H9 (cell line): ENCODE results near the gene SHMT1. TPM values are rescaled to one million over a fixed set of nuclear protein-coding genes. Genes with fewer than 3 reads are reported as not detected.

ENCODE experiments used
- DNase-seq: peaks from one replicate; pipeline ENCODE4 v3.0.0-alpha.2; 2017
- H2AFZ ChIP-seq: one replicate; pipeline ENCODE4 v1.6.1; 2013; ENCODE audit warnings: mild to moderate bottlenecking, low read length, control low read depth, moderate library complexity
- H2AK5ac ChIP-seq: 2 replicates; pipeline ENCODE4 v1.6.1; 2013; ENCODE audit warnings: low read length, control low read depth, mixed read lengths; ENCODE audit not compliant: insufficient read length
- H2BK120ac ChIP-seq: one replicate; pipeline ENCODE4 v1.6.1; 2013; ENCODE audit warnings: low read depth, mild to moderate bottlenecking, low read length, control low read depth, inconsistent platforms; ENCODE audit not compliant: poor library complexity, severe bottlenecking
- H2BK12ac ChIP-seq: 2 replicates; pipeline ENCODE4 v1.6.1; 2013; ENCODE audit warnings: low read length, control low read depth, mixed read lengths, low read depth; ENCODE audit not compliant: insufficient read length
- H2BK15ac ChIP-seq: 2 replicates; pipeline ENCODE4 v1.6.1; 2013; ENCODE audit warnings: low read depth, low read length, control low read depth
- H2BK20ac ChIP-seq: one replicate; pipeline ENCODE4 v1.6.1; 2013; ENCODE audit warnings: low read depth, mild to moderate bottlenecking, low read length, control low read depth, inconsistent platforms; ENCODE audit not compliant: poor library complexity, severe bottlenecking
- H2BK5ac ChIP-seq: 2 replicates; pipeline ENCODE4 v1.6.1; 2013; ENCODE audit warnings: low read length, control low read depth, mixed read lengths; ENCODE audit not compliant: insufficient read length
- H3K14ac ChIP-seq: 2 replicates; pipeline ENCODE4 v1.6.1; 2013; ENCODE audit warnings: low read length, control low read depth; ENCODE audit not compliant: insufficient read depth
- H3K18ac ChIP-seq: 2 replicates; pipeline ENCODE4 v1.6.1; 2013; ENCODE audit warnings: low read depth, mild to moderate bottlenecking, mixed read lengths, low read length, control low read depth; ENCODE audit not compliant: insufficient read length
- H3K23ac ChIP-seq: 2 replicates; pipeline ENCODE4 v1.6.1; 2013; ENCODE audit warnings: low read length, control low read depth, mixed read lengths, low read depth; ENCODE audit not compliant: insufficient read length
- H3K23me2 ChIP-seq: 2 replicates; pipeline ENCODE4 v1.6.1; 2013; ENCODE audit warnings: low read depth, mild to moderate bottlenecking, mixed read lengths, low read length, control low read depth; ENCODE audit not compliant: insufficient read length, poor library complexity, severe bottlenecking
- H3K27ac ChIP-seq: 2 replicates; pipeline ENCODE4 v1.5.1; 2013; ENCODE audit warnings: low read length, control low read depth, mixed read lengths, low read depth; ENCODE audit not compliant: insufficient read length
- H3K27me3 ChIP-seq: 2 replicates; pipeline ENCODE4 v1.6.1; 2013; ENCODE audit warnings: low read length, control low read depth, inconsistent platforms; ENCODE audit not compliant: insufficient read depth
- H3K4ac ChIP-seq: 2 replicates; pipeline ENCODE4 v1.6.1; 2013; ENCODE audit warnings: low read depth, mild to moderate bottlenecking, control low read depth, inconsistent platforms, low read length, moderate library complexity
- H3K4me1 ChIP-seq: 2 replicates; pipeline ENCODE4 v1.6.1; 2013; ENCODE audit warnings: low read length, control low read depth, inconsistent platforms; ENCODE audit not compliant: insufficient read depth
- H3K4me2 ChIP-seq: 2 replicates; pipeline ENCODE4 v1.6.1; 2013; ENCODE audit warnings: low read length, control low read depth, mixed read lengths; ENCODE audit not compliant: insufficient read length, insufficient read depth
- H3K56ac ChIP-seq: 2 replicates; pipeline ENCODE4 v1.6.1; 2013; ENCODE audit warnings: low read depth, mild to moderate bottlenecking, mixed read lengths, low read length, control low read depth; ENCODE audit not compliant: insufficient read length
- H3K79me1 ChIP-seq: 2 replicates; pipeline ENCODE4 v1.6.1; 2013; ENCODE audit warnings: low read depth, mild to moderate bottlenecking, moderate library complexity, low read length, control low read depth, inconsistent platforms; ENCODE audit not compliant: insufficient read depth, poor library complexity, severe bottlenecking
- H3K79me2 ChIP-seq: 2 replicates; pipeline ENCODE4 v1.6.1; 2013; ENCODE audit warnings: low read length, control low read depth, inconsistent platforms; ENCODE audit not compliant: insufficient read depth
- H3K9ac ChIP-seq: 2 replicates; pipeline ENCODE4 v1.6.1; 2013; ENCODE audit warnings: low read length, control low read depth, mixed read lengths; ENCODE audit not compliant: insufficient read length; ENCODE audit errors: extremely low read depth
- H3K9me3 ChIP-seq: one replicate; pipeline ENCODE4 v1.6.1; 2013; ENCODE audit warnings: low read depth, low read length, inconsistent platforms; ENCODE audit not compliant: control insufficient read depth
- H3T11ph ChIP-seq: one replicate; pipeline ENCODE4 v1.6.1; 2013; ENCODE audit warnings: mild to moderate bottlenecking, low read length, control low read depth, inconsistent platforms
- H4K20me1 ChIP-seq: one replicate; pipeline ENCODE4 v1.6.1; 2013; ENCODE audit not compliant: control insufficient read depth, insufficient read length, insufficient read depth
- H4K5ac ChIP-seq: 2 replicates; pipeline ENCODE4 v1.6.1; 2013; ENCODE audit warnings: low read depth, mild to moderate bottlenecking, mixed read lengths, low read length, control low read depth; ENCODE audit not compliant: insufficient read length
- H4K8ac ChIP-seq: replicated peaks from 2 replicates; pipeline ENCODE4 v1.6.1; 2013; ENCODE audit warnings: low read length, control low read depth, mixed read lengths, low read depth; ENCODE audit not compliant: insufficient read length
- H4K91ac ChIP-seq: 2 replicates; pipeline ENCODE4 v1.6.1; 2013; ENCODE audit warnings: low read depth, mild to moderate bottlenecking, moderate library complexity, mixed read lengths, low read length, control low read depth; ENCODE audit not compliant: insufficient read length
- H3K27ac Mint-ChIP-seq, 3 experiments: 2 replicates in 2 of 3; 3 replicates in 1 of 3; pipeline ENCODE4 v1.8.0; 2020 to 2021; ENCODE audit warnings: mixed read lengths in 3 of 3, mild to moderate bottlenecking in 1 of 3, moderate library complexity in 1 of 3
- H3K27me3 Mint-ChIP-seq: 2 replicates; pipeline ENCODE4 v1.8.0; 2021; ENCODE audit warnings: low read depth, mild to moderate bottlenecking, moderate library complexity, mixed read lengths
- H3K36me3 Mint-ChIP-seq, 3 experiments: 2 replicates in 2 of 3; 3 replicates in 1 of 3; pipeline ENCODE4 v1.8.0; 2020 to 2021; ENCODE audit warnings: low read depth in 3 of 3, mixed read lengths in 3 of 3; ENCODE audit not compliant: insufficient read depth in 1 of 3
- H3K4me1 Mint-ChIP-seq, 2 experiments: 2 replicates each; pipeline ENCODE4 v1.8.0; 2020; ENCODE audit warnings: mixed read lengths in 2 of 2
- H3K4me3 Mint-ChIP-seq, 2 experiments: 2 replicates in 1 of 2; 3 replicates in 1 of 2; pipeline ENCODE4 v1.8.0; 2020 to 2021; ENCODE audit warnings: mild to moderate bottlenecking in 2 of 2, mixed read lengths in 2 of 2, moderate library complexity in 1 of 2
- H3K9me3 Mint-ChIP-seq, 2 experiments: 2 replicates in 1 of 2; 3 replicates in 1 of 2; pipeline ENCODE4 v1.8.0; 2020; ENCODE audit warnings: mild to moderate bottlenecking in 2 of 2, mixed read lengths in 2 of 2, moderate library complexity in 1 of 2
- WGBS: extraction: QIAGEN DNeasy Blood & Tissue Kit; methylation state at CpG from one replicate; pipeline ENCODE4 v1.1.7; 2013; ENCODE audit warnings: missing lambda C conversion rate, low lambda C conversion rate, mixed read lengths; ENCODE audit not compliant: insufficient read length; ENCODE audit errors: extremely low coverage; 5-methylcytosine and 5-hydroxymethylcytosine counted together
- total RNA-seq: library from RNA; stranded (reverse); gene quantifications from 2 replicates; pipeline ENCODE4 v1.2.1, GENCODE V29; 2021
- TF ChIP-seq, protein P1 (sequence below): fragments of 200-600 bp; sonication (generic); conservative IDR thresholded peaks from 3 replicates; pipeline ENCODE4 v1.8.0; 2021; ENCODE audit warnings: antibody characterized with exemption, mild to moderate bottlenecking

SHMT1 gene
- total RNA-seq, 1 experiment from 2014 or later, result 42.8 TPM

DNA sequence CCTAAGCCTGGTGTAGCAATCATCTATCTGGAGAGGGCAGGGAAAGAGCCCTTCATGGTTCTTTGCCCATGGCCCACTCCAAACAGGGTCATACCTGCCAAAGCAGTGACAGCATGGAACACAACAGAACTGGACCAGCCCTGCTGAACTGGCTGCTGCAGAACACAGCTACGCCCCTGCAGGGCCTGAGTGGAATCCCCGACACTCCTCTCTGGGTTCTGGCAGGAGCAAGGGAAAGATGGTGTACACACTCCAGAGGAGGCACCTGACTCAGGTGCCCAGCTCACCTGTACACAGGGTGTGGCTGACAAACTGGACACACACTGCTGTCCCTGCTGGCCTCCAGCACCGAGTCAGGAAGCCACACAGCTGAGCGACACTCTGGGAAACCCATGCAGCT, 83.1 kb downstream of the SHMT1 start:
- peaks cover 45 to 87% (median 82%) of the 10 kb centered on the region in 3 experiments; a peak in 6 of 7 replicates for H3K36me3 Mint-ChIP-seq
- TF ChIP-seq, protein P1, sequence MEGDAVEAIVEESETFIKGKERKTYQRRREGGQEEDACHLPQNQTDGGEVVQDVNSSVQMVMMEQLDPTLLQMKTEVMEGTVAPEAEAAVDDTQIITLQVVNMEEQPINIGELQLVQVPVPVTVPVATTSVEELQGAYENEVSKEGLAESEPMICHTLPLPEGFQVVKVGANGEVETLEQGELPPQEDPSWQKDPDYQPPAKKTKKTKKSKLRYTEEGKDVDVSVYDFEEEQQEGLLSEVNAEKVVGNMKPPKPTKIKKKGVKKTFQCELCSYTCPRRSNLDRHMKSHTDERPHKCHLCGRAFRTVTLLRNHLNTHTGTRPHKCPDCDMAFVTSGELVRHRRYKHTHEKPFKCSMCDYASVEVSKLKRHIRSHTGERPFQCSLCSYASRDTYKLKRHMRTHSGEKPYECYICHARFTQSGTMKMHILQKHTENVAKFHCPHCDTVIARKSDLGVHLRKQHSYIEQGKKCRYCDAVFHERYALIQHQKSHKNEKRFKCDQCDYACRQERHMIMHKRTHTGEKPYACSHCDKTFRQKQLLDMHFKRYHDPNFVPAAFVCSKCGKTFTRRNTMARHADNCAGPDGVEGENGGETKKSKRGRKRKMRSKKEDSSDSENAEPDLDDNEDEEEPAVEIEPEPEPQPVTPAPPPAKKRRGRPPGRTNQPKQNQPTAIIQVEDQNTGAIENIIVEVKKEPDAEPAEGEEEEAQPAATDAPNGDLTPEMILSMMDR, result no peak
- H2BK15ac ChIP-seq, result no peak overlapping the region
- no peak overlapping the region for H2AFZ ChIP-seq
- no peak overlapping the region for H3T11ph ChIP-seq
- no peak overlapping the region for H2BK120ac ChIP-seq
- H4K91ac ChIP-seq, result no peak overlapping the region
- H3K27ac ChIP-seq, result no peak overlapping the region
- H3K27me3 Mint-ChIP-seq, result no peaks in the 10 kb centered on the region
- no peak overlapping the region for H4K5ac ChIP-seq
- H2BK12ac ChIP-seq, result no peak overlapping the region
- no peaks in the 10 kb centered on the region for H3K27me3 ChIP-seq
- no peak overlapping the region for H2AK5ac ChIP-seq
- no peak overlapping the region for H3K23ac ChIP-seq
- no peak overlapping the region for H2BK20ac ChIP-seq
- no peak overlapping the region for H3K14ac ChIP-seq
- H3K9me3 ChIP-seq, result no peaks in the 10 kb centered on the region
- H3K56ac ChIP-seq, result no peak overlapping the region
- no peaks in the 10 kb centered on the region for H3K79me1 ChIP-seq
- no peaks in the 10 kb centered on the region for H3K9me3 Mint-ChIP-seq
- no peak overlapping the region for H3K9ac ChIP-seq
- no peak overlapping the region for H3K4ac ChIP-seq
- H4K8ac ChIP-seq, result no peak overlapping the region
- H3K4me1 ChIP-seq, result no peaks in the 10 kb centered on the region
- no peaks in the 10 kb centered on the region for H3K4me1 Mint-ChIP-seq
- H3K23me2 ChIP-seq, result no peaks in the 10 kb centered on the region
- no peak overlapping the region for H3K4me2 ChIP-seq
- no CpG with 5 or more reads among the region's 4 CpGs for WGBS
- no peak overlapping the region for H3K18ac ChIP-seq
- no peak overlapping the region for H3K4me3 Mint-ChIP-seq
- H3K79me2 ChIP-seq, result no peaks in the 10 kb centered on the region
- no peaks in the 10 kb centered on the region for H4K20me1 ChIP-seq
- H2BK5ac ChIP-seq, result no peak overlapping the region
- DNase-seq, result no peak
- no peak overlapping the region; a peak in 1 of 7 replicates for H3K27ac Mint-ChIP-seq
